ENCODE data around the gene LAMA1.

LAMA1 gene

GRCh38 chr18:7020995-7021777 lies 96.4 kb downstream of the LAMA1 start:
- TF ChIP-seq CTCF (IDR thresholded peaks at IDR 0.05; ENCODE audit: extremely low read depth, missing control alignments): no peak
- no peak for DNase-seq (ENCODE audit: low spot score)

GRCh38 chr18:7017013-7017412 lies 100.6 kb downstream of the LAMA1 start:
- no peak for TF ChIP-seq CTCF (IDR thresholded peaks at IDR 0.05; ENCODE audit: extremely low read depth, missing control alignments)
- DNase-seq (ENCODE audit: low spot score): no peak

- no peak for DNase-seq (ENCODE audit: low spot score)
- TF ChIP-seq CTCF (IDR thresholded peaks at IDR 0.05; ENCODE audit: extremely low read depth, missing control alignments): no peak
These were observed 106.5 kb downstream of the LAMA1 start for GRCh38 chr18:7011142-7011541.

GRCh38 chr18:7004009-7004408 lies 113.6 kb downstream of the LAMA1 start:
- no peak for DNase-seq (ENCODE audit: low spot score)
- no peak for TF ChIP-seq CTCF (IDR thresholded peaks at IDR 0.05; ENCODE audit: extremely low read depth, missing control alignments)

- DNase-seq (ENCODE audit: low spot score): no peak
These were observed 115.5 kb downstream of the LAMA1 start for GRCh38 chr18:7002107-7002506.

GRCh38 chr18:7000484-7001096 lies 117.0 kb downstream of the LAMA1 start:
- DNase-seq (ENCODE audit: low spot score): no peak
- TF ChIP-seq CTCF (IDR thresholded peaks at IDR 0.05; ENCODE audit: extremely low read depth, missing control alignments): no peak

More at GRCh38 chr18:7002107-7002506, 115.5 kb downstream of the LAMA1 start:
- no peak for TF ChIP-seq CTCF (IDR thresholded peaks at IDR 0.05; ENCODE audit: extremely low read depth, missing control alignments)

GRCh38 chr18:6997808-6998207 lies 119.8 kb downstream of the LAMA1 start:
- DNase-seq (ENCODE audit: low spot score): no peak
- TF ChIP-seq CTCF (IDR thresholded peaks at IDR 0.05; ENCODE audit: extremely low read depth, missing control alignments): no peak
